HCEC 1CT (cell line): Measurements from ENCODE around the gene FAM3B.

ENCODE experiments used
- DNase-seq: peaks from one replicate; pipeline ENCODE4 v3.0.0-alpha.2; 2017

FAM3B gene

GRCh38 chr21:41321211-41321907 lies 4.8 kb downstream of the FAM3B start:
- DNase-seq: no peak

- DNase-seq: no peak
These were observed 5.4 kb downstream of the FAM3B start for GRCh38 chr21:41321908-41322495.

GRCh38 chr21:41322496-41323382 lies 6.1 kb downstream of the FAM3B start:
- DNase-seq: no peak

GRCh38 chr21:41325138-41325912 lies 8.7 kb downstream of the FAM3B start:
- no peak for DNase-seq

- DNase-seq: no peak
These were observed 9.9 kb downstream of the FAM3B start for GRCh38 chr21:41326414-41327080.

GRCh38 chr21:41327753-41328152 lies 11.2 kb downstream of the FAM3B start:
- no peak for DNase-seq

- DNase-seq: no peak
These were observed 12.3 kb downstream of the FAM3B start for GRCh38 chr21:41328660-41329607.

- no peak for DNase-seq
These were observed 17.2 kb downstream of the FAM3B start for GRCh38 chr21:41333752-41334151.

GRCh38 chr21:41337515-41337914 lies 20.9 kb downstream of the FAM3B start:
- DNase-seq: no peak

GRCh38 chr21:41338455-41338854 lies 21.9 kb downstream of the FAM3B start:
- DNase-seq: no peak

- DNase-seq: no peak
These were observed 25.4 kb downstream of the FAM3B start for GRCh38 chr21:41342035-41342434.

GRCh38 chr21:41344146-41344545 lies 27.5 kb downstream of the FAM3B start:
- no peak for DNase-seq

GRCh38 chr21:41345356-41345755 lies 28.8 kb downstream of the FAM3B start:
- DNase-seq: no peak

- DNase-seq: no peak
These were observed 29.5 kb downstream of the FAM3B start for GRCh38 chr21:41345934-41346685.

- DNase-seq: no peak
These were observed 30.2 kb downstream of the FAM3B start for GRCh38 chr21:41346758-41347157.

- DNase-seq: no peak
These were observed 31.8 kb downstream of the FAM3B start for GRCh38 chr21:41348434-41348833.

GRCh38 chr21:41349126-41349525 lies 32.5 kb downstream of the FAM3B start:
- no peak for DNase-seq

GRCh38 chr21:41349619-41350390 lies 33.2 kb downstream of the FAM3B start:
- no peak for DNase-seq

- no peak for DNase-seq
These were observed 34.0 kb downstream of the FAM3B start for GRCh38 chr21:41350436-41351155.
